Mammary epithelial cell (primary cell): Measurements from ENCODE around the gene MED14.

ENCODE experiments used
- CTCF ChIP-seq, 2 donors: IDR thresholded peaks in 1 of 2; conservative IDR thresholded peaks in 1 of 2; 2 replicates each; pipeline ENCODE4 v1.5.1; 2011 to 2012; ENCODE audit warnings: inconsistent platforms in 2 of 2, low read length in 2 of 2, mild to moderate bottlenecking in 2 of 2, control low read depth in 1 of 2, low read depth in 1 of 2; ENCODE audit not compliant: insufficient read depth in 1 of 2; ENCODE audit errors: extremely low read depth in 1 of 2
- EZH2 ChIP-seq: IDR thresholded peaks from 2 replicates; pipeline ENCODE4 v1.6.1; 2012; ENCODE audit warnings: low read length, inconsistent platforms, borderline replicate concordance

- TF ChIP-seq CTCF (conservative IDR thresholded peaks at IDR 0.05 in 1 of 2, IDR thresholded peaks at IDR 0.05 in 1 of 2; ENCODE audit: extremely low read depth in 1 of 2, insufficient read depth in 1 of 2, low read depth in 1 of 2, low read length in 2 of 2) = no peak
- no peak for TF ChIP-seq EZH2
These were observed 44.7 kb upstream of the MED14 start for GRCh38 chrX:40780082-40780481.
